RWPE2 (cell line): ENCODE measurements around the gene TEKTIP1.
"Not testable (repeated sequence)": the region's sequence is repeated elsewhere in the genome, so short reads cannot be mapped to it uniquely, and the experiment has no call there.

Experiments
- ATAC-seq: fragments of 200-7000 bp; cut with Tn5 transposase; 3 replicates; pipeline ENCODE4 v1.9.1; 2021; ENCODE audit warnings: low read depth
- DNase-seq: peaks from one replicate; pipeline ENCODE4 v3.0.0-alpha.2; 2020; ENCODE audit warnings: low spot score
- H3K27ac ChIP-seq: fragments of 450-650 bp; 2 replicates; pipeline ENCODE4 v1.5.1; 2017; ENCODE audit warnings: mild to moderate bottlenecking; ENCODE audit not compliant: poor library complexity, severe bottlenecking
- H3K27me3 ChIP-seq: fragments of 250-450 bp; sonication (Bioruptor Pico); 2 replicates; pipeline ENCODE4 v1.5.1; 2021; ENCODE audit warnings: mild to moderate bottlenecking, moderate library complexity; ENCODE audit not compliant: insufficient read depth, poor library complexity, severe bottlenecking
- H3K36me3 ChIP-seq: fragments of 250-450 bp; sonication (Bioruptor Pico); 2 replicates; pipeline ENCODE4 v1.5.1; 2020; ENCODE audit warnings: low read depth, mild to moderate bottlenecking, moderate library complexity
- H3K4me1 ChIP-seq: fragments of 250-450 bp; sonication (Bioruptor Pico); 2 replicates; pipeline ENCODE4 v1.5.1; 2021; ENCODE audit warnings: mild to moderate bottlenecking, moderate library complexity; ENCODE audit not compliant: insufficient read depth, poor library complexity, severe bottlenecking
- H3K4me3 ChIP-seq: fragments of 250-450 bp; sonication (Bioruptor Pico); 2 replicates; pipeline ENCODE4 v1.5.1; 2021; ENCODE audit warnings: mild to moderate bottlenecking, moderate library complexity; ENCODE audit not compliant: severe bottlenecking
- H3K9me3 ChIP-seq: fragments of 250-450 bp; sonication (Bioruptor Pico); 2 replicates; pipeline ENCODE4 v1.5.1; 2021; ENCODE audit warnings: mild to moderate bottlenecking, moderate library complexity; ENCODE audit not compliant: severe bottlenecking
- CTCF ChIP-seq: fragments of 450-650 bp; IDR thresholded peaks from one replicate; pipeline ENCODE4 v1.5.1; 2017; ENCODE audit warnings: mild to moderate bottlenecking, moderate library complexity; ENCODE audit not compliant: poor library complexity, severe bottlenecking

Gene TEKTIP1

DNA sequence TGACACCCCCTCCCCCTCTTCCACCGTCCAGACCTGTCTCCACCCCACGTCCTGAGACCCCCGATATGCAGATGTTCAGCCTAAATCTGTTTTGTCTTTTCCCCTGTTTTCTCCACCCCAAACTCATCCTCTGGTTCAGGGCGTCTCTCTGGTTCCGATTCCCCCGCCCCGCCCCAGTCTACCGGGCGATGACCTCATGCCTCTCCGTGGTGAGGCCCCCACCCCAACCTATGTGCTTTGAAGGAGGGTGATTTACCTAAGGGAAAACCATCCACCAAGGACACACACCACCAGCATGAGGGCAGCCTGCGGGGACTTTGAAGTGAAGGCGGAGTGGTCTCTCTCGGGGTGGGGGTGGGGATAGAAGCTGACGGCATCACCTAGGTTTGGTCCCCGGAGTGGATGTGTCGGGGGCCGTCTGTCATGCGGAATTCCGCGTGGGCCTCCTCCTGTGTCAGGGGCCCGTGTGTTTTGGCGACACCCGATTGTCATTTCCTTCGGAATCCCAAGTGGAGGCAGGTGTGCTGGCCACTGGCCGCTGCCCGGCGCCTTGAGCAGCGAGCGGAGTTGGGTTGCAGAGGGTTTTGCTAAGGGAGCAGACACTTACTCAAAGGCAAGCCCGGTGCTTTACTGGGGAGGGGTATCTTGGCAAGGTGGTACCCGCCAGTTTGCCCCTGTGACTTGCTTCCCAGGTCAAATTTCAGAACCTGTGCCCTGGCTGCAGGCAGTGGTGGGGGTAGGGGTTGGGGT, 31.4 kb upstream of the TEKTIP1 start:
- ATAC-seq (no peak), DNase-seq (no peak)
- H3K4me1 ChIP-seq = peaks cover 19% of the 10 kb centered on the region
- H3K4me3 ChIP-seq = peak overlapping the region; percentile 98
- H3K27me3 ChIP-seq = no peaks in the 10 kb centered on the region
- no peaks in the 10 kb centered on the region for H3K9me3 ChIP-seq
- H3K27ac ChIP-seq = peak overlapping the region; percentile 74
- H3K36me3 ChIP-seq = peaks cover 33% of the 10 kb centered on the region
- no peak for TF ChIP-seq CTCF

- H3K9me3 ChIP-seq, DNase-seq, ATAC-seq, H3K4me3 ChIP-seq, H3K27me3 ChIP-seq: not testable (repeated sequence)
- Histone ChIP-seq H3K27ac (peak overlapping the region; percentile 56), H3K4me1 (peaks cover 19% of the 10 kb centered on the region), H3K36me3 (peaks cover 33% of the 10 kb centered on the region)
Measured at GRCh38 chr19:3508121-3508661, 30.8 kb upstream of the TEKTIP1 start.

DNA sequence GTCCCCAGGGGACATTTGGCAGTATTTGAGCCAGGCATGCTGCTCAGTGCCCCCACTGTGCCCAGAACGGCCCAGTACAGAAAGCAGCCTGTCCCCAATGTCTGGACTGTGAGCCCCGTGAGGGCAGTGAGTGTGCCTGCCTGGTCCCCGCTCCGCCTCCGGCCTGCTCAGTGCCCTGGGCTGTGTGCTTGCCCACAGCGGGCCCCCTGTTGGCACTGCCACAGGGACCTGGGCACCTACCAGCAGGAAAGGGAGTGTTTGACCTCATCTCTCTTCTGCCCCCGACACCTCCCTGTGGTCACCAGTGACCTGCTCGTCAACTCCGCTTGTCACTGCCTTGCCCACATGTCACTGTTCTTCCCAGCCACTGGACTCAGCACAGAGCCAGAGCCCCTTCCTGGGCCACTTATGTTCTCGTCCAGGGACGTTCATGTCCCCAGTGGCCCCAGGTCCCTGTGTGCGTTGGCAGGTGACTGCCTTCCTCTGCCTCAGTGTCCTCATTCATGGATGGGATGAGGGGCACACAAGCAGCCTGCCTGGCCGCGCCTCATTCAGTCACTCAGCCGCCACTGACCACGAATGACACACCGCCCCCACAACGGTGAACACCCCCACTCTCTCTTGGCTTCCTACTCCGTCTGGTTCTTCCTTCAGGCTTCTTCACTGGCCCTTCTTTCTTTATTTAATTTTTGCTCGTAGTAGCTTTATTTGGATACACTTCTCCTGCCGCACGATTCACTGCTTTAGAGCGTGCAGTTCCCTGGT, 30.0 kb upstream of the TEKTIP1 start:
- Histone ChIP-seq H3K4me3 (no peak overlapping the region), H3K4me1 (peaks cover 19% of the 10 kb centered on the region), H3K9me3 (no peaks in the 10 kb centered on the region), H3K27ac (peak overlapping the region; percentile 56), H3K27me3 (no peaks in the 10 kb centered on the region), H3K36me3 (peaks cover 33% of the 10 kb centered on the region)
- no peak for TF ChIP-seq CTCF
- ATAC-seq = no peak
- no peak for DNase-seq

GRCh38 chr19:3509566-3509989, 29.4 kb upstream of the TEKTIP1 start:
- Histone ChIP-seq H3K9me3 (no peaks in the 10 kb centered on the region), H3K4me1 (peaks cover 19% of the 10 kb centered on the region), H3K27me3 (no peaks in the 10 kb centered on the region), H3K36me3 (peaks cover 33% of the 10 kb centered on the region), H3K27ac (peak overlapping the region; percentile 56), H3K4me3 (no peak overlapping the region)
- TF ChIP-seq CTCF = no peak
- peak; percentile 59; the same call in 2 of the 3 replicates for ATAC-seq
- DNase-seq = peak; percentile 62

DNA sequence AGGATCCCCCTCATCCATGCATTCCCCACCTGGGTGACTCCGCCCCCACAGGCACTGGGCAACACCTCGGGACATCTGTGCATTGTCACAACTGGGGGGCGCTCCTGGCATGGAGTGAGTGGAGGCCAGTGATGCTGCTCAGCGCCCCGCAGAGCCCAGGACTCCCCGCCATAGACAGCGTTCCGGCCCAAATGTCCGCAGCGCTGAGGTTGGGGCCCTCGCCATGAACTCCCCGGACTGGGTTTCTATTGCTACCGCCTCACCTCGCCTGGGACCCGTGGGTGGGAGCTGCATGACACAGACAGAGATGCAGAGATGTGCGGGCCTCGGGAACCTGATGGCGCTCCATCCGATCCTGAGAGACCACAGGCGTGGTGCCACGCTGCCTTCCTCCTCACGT, 28.2 kb upstream of the TEKTIP1 start:
- H3K4me1 ChIP-seq = peaks cover 19% of the 10 kb centered on the region
- H3K9me3 ChIP-seq = no peaks in the 10 kb centered on the region
- no peak for ATAC-seq
- DNase-seq = peak; percentile 50
- H3K36me3 ChIP-seq = peaks cover 33% of the 10 kb centered on the region
- TF ChIP-seq CTCF = no peak
- no peaks in the 10 kb centered on the region for H3K27me3 ChIP-seq
- no peak overlapping the region for H3K27ac ChIP-seq
- H3K4me3 ChIP-seq = no peak overlapping the region
